ENCODE data around the gene DHFR2.
"Not testable (repeated sequence)": the region's sequence is repeated elsewhere in the genome, so short reads cannot be mapped to it uniquely, and the experiment has no call there.

DHFR2 gene

GRCh38 chr3:94065819-94066480 lies 3.2 kb upstream of the DHFR2 start:
- in situ Hi-C loops (cut with MboI; ENCODE audit: low sequenced_read_pairs), result no loop called here

DNA sequence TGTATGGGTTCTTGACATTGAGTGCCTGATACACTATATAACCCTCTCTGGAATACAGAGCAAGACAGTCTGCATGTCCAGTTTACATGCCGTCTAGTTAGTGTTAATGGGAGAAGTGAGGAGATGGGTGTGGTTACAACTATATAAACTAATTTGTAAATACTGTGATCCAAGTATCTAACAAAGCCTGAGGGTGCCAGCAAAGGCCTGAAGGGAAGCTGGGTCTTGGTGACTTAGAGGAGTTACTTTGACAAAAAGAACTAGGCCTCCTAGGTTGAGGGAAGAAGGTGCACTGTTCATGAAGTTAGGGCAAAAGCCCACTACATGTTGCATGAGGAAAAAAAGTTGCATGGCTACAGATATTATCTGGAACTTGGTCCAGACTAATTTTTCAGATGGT lies 2.4 kb upstream of the DHFR2 start:
- in situ Hi-C loops (cut with MboI; ENCODE audit: low sequenced_read_pairs), result no loop called here

DNA sequence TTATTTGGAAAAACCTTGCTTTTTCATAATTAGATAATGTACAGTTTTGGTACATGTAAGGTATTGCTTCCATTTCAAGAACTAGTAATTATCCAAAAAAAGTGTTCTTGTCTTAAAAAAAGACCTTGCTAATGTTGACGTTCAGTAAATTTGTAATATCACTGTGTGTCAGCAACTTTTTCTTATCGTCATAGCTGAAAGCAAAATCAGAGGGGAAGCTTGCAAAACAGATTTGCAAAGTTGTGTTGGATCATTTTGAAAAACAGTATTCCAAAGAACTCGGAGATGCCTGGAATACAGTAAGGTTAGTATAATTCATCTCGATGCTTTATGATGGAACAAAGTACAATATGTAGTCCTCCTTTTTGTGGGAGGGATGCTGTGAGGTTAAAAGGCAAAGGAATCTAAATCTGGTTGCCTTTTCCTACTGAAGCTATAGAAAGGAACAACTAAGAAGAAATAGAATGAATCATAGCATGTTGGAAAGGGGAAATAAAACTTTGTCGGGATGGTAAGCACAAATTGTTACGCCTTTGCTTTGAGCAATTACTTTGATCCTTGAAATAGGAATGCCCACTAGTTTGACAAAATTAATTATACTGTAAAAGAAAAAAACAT lies 1.6 kb upstream of the DHFR2 start:
- in situ Hi-C loops (cut with MboI; ENCODE audit: low sequenced_read_pairs), result no loop called here

- in situ Hi-C loops (cut with MboI; ENCODE audit: low sequenced_read_pairs), result no loop called here
Measured at GRCh38 chr3:94063496-94064119, 892 bp upstream of the DHFR2 start.

- in situ Hi-C loops (cut with MboI; ENCODE audit: low sequenced_read_pairs), result no loop called here
Measured at GRCh38 chr3:94061297-94061696, 1.4 kb downstream of the DHFR2 start.

- in situ Hi-C loops (cut with MboI; ENCODE audit: low sequenced_read_pairs), result no loop called here
Measured at GRCh38 chr3:94050546-94050945, 12.2 kb downstream of the DHFR2 start.

GRCh38 chr3:94049267-94049666 lies 13.4 kb downstream of the DHFR2 start:
- in situ Hi-C loops (cut with MboI; ENCODE audit: low sequenced_read_pairs), result no loop called here

DNA sequence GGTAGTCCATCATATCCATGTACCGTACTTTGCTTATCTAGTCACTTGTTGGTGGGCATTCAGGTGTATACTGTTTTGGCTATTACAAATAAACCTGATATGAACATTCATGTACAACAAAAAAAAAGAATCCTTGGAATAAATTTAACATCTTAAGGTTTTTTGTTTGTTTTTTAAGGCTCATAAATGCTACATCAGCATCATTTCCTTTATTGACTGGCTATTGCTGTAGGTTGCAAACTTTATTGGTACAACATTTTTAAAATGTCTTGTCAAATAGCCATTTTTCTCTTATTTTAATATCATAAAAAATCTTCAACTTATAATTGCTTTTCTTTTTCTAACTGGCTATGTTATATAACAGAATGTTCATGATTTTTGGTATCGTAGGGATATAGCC lies 16.2 kb downstream of the DHFR2 start:
- in situ Hi-C loops (cut with MboI; ENCODE audit: low sequenced_read_pairs), result no loop called here

GRCh38 chr3:94044100-94044936 lies 18.4 kb downstream of the DHFR2 start:
- in situ Hi-C loops (cut with MboI; ENCODE audit: low sequenced_read_pairs), result not testable (repeated sequence)

GRCh38 chr3:94043285-94043684 lies 19.4 kb downstream of the DHFR2 start:
- in situ Hi-C loops (cut with MboI; ENCODE audit: low sequenced_read_pairs), result no loop called here

DNA sequence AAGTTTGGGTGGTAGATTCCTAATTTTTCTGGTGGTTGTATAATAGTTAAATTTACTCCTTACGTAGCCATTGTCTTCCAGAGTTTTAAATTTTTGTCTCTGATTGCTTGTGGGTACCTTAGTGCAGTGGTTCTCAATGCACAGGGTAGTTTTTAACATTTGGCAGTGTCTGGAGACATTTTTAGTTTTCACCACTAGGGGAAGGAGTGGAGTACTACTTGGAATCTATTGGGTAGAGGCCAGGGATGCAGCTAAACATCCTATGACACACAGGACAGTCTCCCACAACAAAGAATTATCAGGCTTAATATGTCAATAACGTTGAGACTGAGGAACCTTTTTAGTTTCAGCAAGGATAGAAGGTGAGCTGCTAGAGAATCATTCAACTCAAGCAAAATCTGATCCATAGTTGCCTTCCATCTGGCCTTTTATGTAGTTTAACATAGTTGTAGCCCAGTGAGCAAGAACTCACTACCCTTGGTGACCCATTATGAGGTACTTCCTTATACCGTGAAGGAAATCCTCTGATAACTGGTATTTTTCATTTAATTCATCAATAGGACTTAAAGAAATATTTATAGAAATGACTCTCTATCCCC lies 25.7 kb downstream of the DHFR2 start:
- in situ Hi-C loops (cut with MboI; ENCODE audit: low sequenced_read_pairs), result no loop called here

DNA sequence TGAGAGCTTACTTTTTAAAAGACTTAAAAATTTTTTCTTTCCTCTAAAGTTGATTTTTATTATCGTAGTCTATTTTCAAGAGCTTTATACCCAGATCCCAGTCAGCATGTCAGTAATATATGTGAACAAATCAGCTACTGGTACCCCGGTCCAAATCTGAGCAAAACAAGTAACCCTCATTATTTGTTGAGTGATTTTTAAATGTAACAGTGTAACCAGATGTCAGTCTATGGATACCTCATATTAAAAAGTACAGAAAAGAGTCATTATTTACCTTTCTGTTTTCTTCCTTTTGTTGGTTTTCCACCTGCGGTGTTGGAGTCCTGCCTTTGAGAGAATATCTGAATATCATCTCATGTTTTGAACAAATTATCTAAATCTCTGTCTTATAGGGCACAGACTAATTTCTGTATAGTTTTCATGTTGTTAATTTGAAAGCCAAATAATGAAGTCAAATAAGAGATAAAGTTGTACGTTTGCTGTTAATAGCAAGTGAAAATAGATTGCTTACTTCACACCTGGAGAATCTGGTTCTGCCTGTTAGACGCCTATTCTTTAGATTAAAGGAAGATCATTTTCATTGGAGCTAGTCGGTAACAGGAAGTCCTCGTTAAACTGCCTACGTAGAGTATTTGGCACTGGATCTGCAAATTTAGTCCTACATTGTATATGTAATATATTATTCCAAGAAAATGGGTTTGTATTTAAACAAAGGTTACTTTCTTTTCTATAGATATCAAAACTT lies 34.5 kb downstream of the DHFR2 start, which contains the start of gene STX19:
TSS of gene STX19 (minus strand) at position 505 of the 745 bp plus-strand sequence. CDS start 13,328 bp downstream, outside the sequence.
- in situ Hi-C loops (cut with MboI; ENCODE audit: low sequenced_read_pairs), result no loop called here

- in situ Hi-C loops (cut with MboI; ENCODE audit: low sequenced_read_pairs), result no loop called here
Measured at GRCh38 chr3:94026623-94027022, 36.1 kb downstream of the DHFR2 start.

- in situ Hi-C loops (cut with MboI; ENCODE audit: low sequenced_read_pairs), result loop anchor here (25.0 kb wide), 1 partner anchor 88 kb away; no protein-coding TSS in a partner anchor
Measured at GRCh38 chr3:94024385-94024784, 38.3 kb downstream of the DHFR2 start.

DNA sequence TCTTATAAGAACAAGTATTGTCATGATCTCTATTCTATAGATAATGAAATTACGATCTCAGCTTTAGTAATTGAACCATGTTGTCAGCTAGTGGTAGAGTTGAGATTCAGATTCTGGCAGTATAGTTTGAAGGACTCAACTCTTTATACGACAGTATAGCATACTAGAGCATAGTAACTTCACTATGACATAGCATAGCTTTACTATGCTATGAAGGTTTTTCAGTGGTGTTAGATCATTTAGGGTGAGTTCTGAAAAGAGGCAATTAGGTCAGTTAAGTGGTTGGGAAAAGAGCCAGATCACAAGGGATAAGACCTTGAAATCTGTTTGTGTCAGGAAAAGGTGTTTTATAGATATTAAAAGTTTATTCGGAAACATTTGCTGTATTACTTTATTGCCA lies 42.4 kb downstream of the DHFR2 start:
- in situ Hi-C loops (cut with MboI; ENCODE audit: low sequenced_read_pairs), result loop anchor here (25.0 kb wide), 1 partner anchor 92 kb away; no protein-coding TSS in a partner anchor

DNA sequence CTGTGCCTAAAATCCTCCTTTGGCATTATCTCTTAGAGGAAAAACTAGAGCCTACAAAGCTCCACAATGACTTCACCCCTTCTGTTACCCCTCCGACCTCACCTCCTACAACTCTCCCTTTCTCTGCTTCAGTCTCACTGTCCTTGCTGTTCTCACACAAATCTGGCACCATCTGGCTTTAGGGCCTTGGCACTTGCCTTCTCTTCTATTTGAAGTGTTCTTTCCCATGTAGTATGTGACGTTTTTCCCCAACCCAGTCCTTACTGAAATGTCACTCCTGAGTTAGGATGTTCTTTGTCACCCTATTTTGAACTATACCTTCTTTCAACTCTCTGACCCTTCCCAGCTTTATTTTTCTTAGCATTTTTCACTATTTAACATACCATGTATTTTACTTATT lies 43.1 kb downstream of the DHFR2 start:
- in situ Hi-C loops (cut with MboI; ENCODE audit: low sequenced_read_pairs), result loop anchor here (25.0 kb wide), 1 partner anchor 93 kb away; no protein-coding TSS in a partner anchor

- in situ Hi-C loops (cut with MboI; ENCODE audit: low sequenced_read_pairs), result loop anchor here (25.0 kb wide), 1 partner anchor 97 kb away; no protein-coding TSS in a partner anchor
Measured at GRCh38 chr3:94015025-94015424, 47.7 kb downstream of the DHFR2 start.

- in situ Hi-C loops (cut with MboI; ENCODE audit: low sequenced_read_pairs), result loop anchor here (25.0 kb wide), 1 partner anchor 100 kb away; no protein-coding TSS in a partner anchor
Measured at GRCh38 chr3:94012185-94012584, 50.5 kb downstream of the DHFR2 start.

DNA sequence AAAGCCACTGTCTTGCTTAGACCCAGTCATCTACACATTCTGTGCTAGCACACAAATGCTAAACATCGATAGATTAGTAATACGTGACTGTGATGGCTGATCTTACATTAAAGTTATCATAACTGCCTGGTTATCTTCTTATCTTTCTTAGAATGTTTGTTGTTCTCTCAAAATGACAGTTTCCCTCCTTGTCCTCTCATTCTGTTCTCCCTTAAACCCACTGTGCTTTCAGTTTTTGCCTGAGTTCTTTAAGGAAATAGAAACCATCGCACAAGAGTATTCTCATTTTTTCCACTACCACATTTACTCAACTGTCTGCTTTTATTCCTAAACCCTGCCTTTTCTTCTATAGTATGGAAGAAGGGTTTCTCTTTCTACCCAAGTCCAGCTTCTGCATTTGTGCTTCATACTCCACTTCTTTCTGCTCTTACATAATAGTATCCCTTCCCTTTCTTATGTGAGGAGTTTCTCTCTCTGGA lies 51.4 kb downstream of the DHFR2 start:
- in situ Hi-C loops (cut with MboI; ENCODE audit: low sequenced_read_pairs), result loop anchor here (25.0 kb wide), 1 partner anchor 101 kb away; no protein-coding TSS in a partner anchor

DNA sequence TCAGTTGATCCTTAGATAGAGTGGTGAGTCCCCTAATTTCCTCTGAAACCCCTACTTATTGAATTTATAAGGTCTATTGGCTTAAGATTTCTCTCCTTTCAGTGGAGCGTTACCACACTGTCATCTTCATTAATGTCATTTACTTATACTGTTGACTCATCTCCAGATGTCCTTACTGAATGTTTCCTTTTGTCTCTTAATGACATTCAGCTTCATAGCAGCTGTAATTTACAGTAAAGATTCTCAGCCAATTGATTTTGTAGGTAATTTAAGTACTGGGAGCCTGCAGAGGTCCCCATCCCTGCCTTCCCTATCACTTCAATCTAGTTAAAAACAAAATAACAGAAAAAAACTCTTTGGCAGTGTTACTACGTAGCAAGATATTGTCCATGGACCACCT lies 53.1 kb downstream of the DHFR2 start:
- in situ Hi-C loops (cut with MboI; ENCODE audit: low sequenced_read_pairs), result loop anchor here (25.0 kb wide), 1 partner anchor 103 kb away; no protein-coding TSS in a partner anchor
